ENCODE measurements around the gene JAK1.

JAK1 gene

GRCh38 chr1:64891448-64891825, 74.9 kb downstream of the JAK1 start:
- DNase-seq (ENCODE audit: low spot score) = peak; percentile 22

- DNase-seq (ENCODE audit: low spot score) = no peak
Observed at GRCh38 chr1:64890699-64891447, 75.5 kb downstream of the JAK1 start.

GRCh38 chr1:64887689-64888217, 78.6 kb downstream of the JAK1 start:
- DNase-seq (ENCODE audit: low spot score) = no peak

- no peak for DNase-seq (ENCODE audit: low spot score)
Observed at GRCh38 chr1:64886877-64887276, 79.5 kb downstream of the JAK1 start.

- no peak for DNase-seq (ENCODE audit: low spot score)
Observed at GRCh38 chr1:64885648-64886047, 80.7 kb downstream of the JAK1 start.

GRCh38 chr1:64884261-64885040, 81.9 kb downstream of the JAK1 start:
- no peak for DNase-seq (ENCODE audit: low spot score)

- no peak for DNase-seq (ENCODE audit: low spot score)
Observed at GRCh38 chr1:64882574-64883255, 83.6 kb downstream of the JAK1 start.

- no peak for DNase-seq (ENCODE audit: low spot score)
Observed at GRCh38 chr1:64881281-64881680, 85.1 kb downstream of the JAK1 start.

- DNase-seq (ENCODE audit: low spot score) = no peak
Observed at GRCh38 chr1:64880449-64880848, 85.9 kb downstream of the JAK1 start.

GRCh38 chr1:64878931-64879611, 87.3 kb downstream of the JAK1 start:
- DNase-seq (ENCODE audit: low spot score) = no peak

GRCh38 chr1:64878090-64878489, 88.3 kb downstream of the JAK1 start:
- DNase-seq (ENCODE audit: low spot score) = no peak

GRCh38 chr1:64877598-64877997, 88.8 kb downstream of the JAK1 start:
- no peak for DNase-seq (ENCODE audit: low spot score)

- DNase-seq (ENCODE audit: low spot score) = peak; percentile 31
Observed at GRCh38 chr1:64877151-64877550, 89.2 kb downstream of the JAK1 start.

GRCh38 chr1:64875606-64876005, 90.7 kb downstream of the JAK1 start:
- DNase-seq (ENCODE audit: low spot score) = no peak

- no peak for DNase-seq (ENCODE audit: low spot score)
Observed at GRCh38 chr1:64875101-64875500, 91.2 kb downstream of the JAK1 start.

- no peak for DNase-seq (ENCODE audit: low spot score)
Observed at GRCh38 chr1:64874666-64875065, 91.7 kb downstream of the JAK1 start.

GRCh38 chr1:64873576-64873975, 92.8 kb downstream of the JAK1 start:
- DNase-seq (ENCODE audit: low spot score) = no peak

GRCh38 chr1:64872067-64872466, 94.3 kb downstream of the JAK1 start:
- no peak for DNase-seq (ENCODE audit: low spot score)

- no peak for DNase-seq (ENCODE audit: low spot score)
Observed at GRCh38 chr1:64871256-64871655, 95.1 kb downstream of the JAK1 start.

GRCh38 chr1:64867266-64867665, 99.1 kb downstream of the JAK1 start:
- DNase-seq (ENCODE audit: low spot score) = no peak

- no peak for DNase-seq (ENCODE audit: low spot score)
Observed at GRCh38 chr1:64866689-64867088, 99.7 kb downstream of the JAK1 start.

GRCh38 chr1:64865105-64865757, 101.1 kb downstream of the JAK1 start:
- DNase-seq (ENCODE audit: low spot score) = no peak
